Astrocyte (in vitro differentiated cells and primary cell): Measurements from ENCODE around the gene KCNC4.

Experiments used
- CTCF ChIP-seq: IDR thresholded peaks from 2 replicates; pipeline ENCODE4 v1.5.1; 2011; ENCODE audit warnings: low read depth, mild to moderate bottlenecking, inconsistent platforms, low read length, moderate library complexity; ENCODE audit not compliant: insufficient read depth
- EZH2 ChIP-seq: IDR thresholded peaks from 2 replicates; pipeline ENCODE4 v1.6.1; 2012; ENCODE audit warnings: mild to moderate bottlenecking, low read length, inconsistent platforms; ENCODE audit not compliant: insufficient read depth

- no peak for TF ChIP-seq CTCF
- TF ChIP-seq EZH2: no peak
Observed at GRCh38 chr1:110190282-110190929, 19.7 kb upstream of the KCNC4 start.
